Measurements from ENCODE around the gene ATP8B1.
A peak's percentile ranks its signal among the peaks of the same experiment; 100 is the strongest.

ATP8B1 gene

GRCh38 chr18:57627488-57627887, 175.6 kb downstream of the ATP8B1 start:
- H3K79me2 ChIP-seq (ENCODE audit: control insufficient read depth, insufficient read depth, low read length, unreplicated experiment) = no peaks in the 10 kb centered on the region
- no peak overlapping the region for H2AFZ ChIP-seq (ENCODE audit: low read length, unreplicated experiment)
- H3K27ac ChIP-seq (ENCODE audit: low read depth, low read length) = no peak overlapping the region
- peaks cover 16% of the 10 kb centered on the region for H3K4me1 ChIP-seq (ENCODE audit: control insufficient read depth, insufficient read depth, low read length, unreplicated experiment)
- no peak overlapping the region for H3K4me3 ChIP-seq (ENCODE audit: low read depth, low read length)
- H3K36me3 ChIP-seq (ENCODE audit: insufficient read depth, low read length) = no peaks in the 10 kb centered on the region
- H3K27me3 ChIP-seq (ENCODE audit: insufficient read depth, low read length) = no peaks in the 10 kb centered on the region

- no peaks in the 10 kb centered on the region for H3K27me3 ChIP-seq (ENCODE audit: insufficient read depth, low read length)
- peaks cover 14% of the 10 kb centered on the region for H3K4me1 ChIP-seq (ENCODE audit: control insufficient read depth, insufficient read depth, low read length, unreplicated experiment)
- H3K27ac ChIP-seq (ENCODE audit: low read depth, low read length) = no peak overlapping the region
- peaks cover 16% of the 10 kb centered on the region for H3K79me2 ChIP-seq (ENCODE audit: control insufficient read depth, insufficient read depth, low read length, unreplicated experiment)
- no peak overlapping the region for H2AFZ ChIP-seq (ENCODE audit: low read length, unreplicated experiment)
- 0 out of 2 replicates have a peak, but pooled peaks cover 1% of the 10 kb centered on the region for H3K36me3 ChIP-seq (ENCODE audit: insufficient read depth, low read length)
- H3K4me3 ChIP-seq (ENCODE audit: low read depth, low read length) = no peak overlapping the region
Observed at GRCh38 chr18:57624988-57625387, 178.1 kb downstream of the ATP8B1 start.

GRCh38 chr18:57621246-57621604, 181.9 kb downstream of the ATP8B1 start:
- Histone ChIP-seq H2AFZ (ENCODE audit: low read length, unreplicated experiment) (no peak overlapping the region), H3K79me2 (ENCODE audit: control insufficient read depth, insufficient read depth, low read length, unreplicated experiment) (peaks cover 42% of the 10 kb centered on the region), H3K4me1 (ENCODE audit: control insufficient read depth, insufficient read depth, low read length, unreplicated experiment) (peaks cover 13% of the 10 kb centered on the region), H3K36me3 (ENCODE audit: insufficient read depth, low read length) (0 out of 2 replicates have a peak, but pooled peaks cover 3% of the 10 kb centered on the region), H3K27ac (ENCODE audit: low read depth, low read length) (peak overlapping the region; percentile 43; the same call in 1 of the 2 replicates), H3K27me3 (ENCODE audit: insufficient read depth, low read length) (no peaks in the 10 kb centered on the region), H3K4me3 (ENCODE audit: low read depth, low read length) (peak overlapping the region; percentile 79)

- Histone ChIP-seq H3K36me3 (ENCODE audit: insufficient read depth, low read length) (peaks cover 9% of the 10 kb centered on the region), H3K4me3 (ENCODE audit: low read depth, low read length) (peak overlapping the region; percentile 79), H3K27me3 (ENCODE audit: insufficient read depth, low read length) (no peaks in the 10 kb centered on the region), H2AFZ (ENCODE audit: low read length, unreplicated experiment) (no peak overlapping the region), H3K79me2 (ENCODE audit: control insufficient read depth, insufficient read depth, low read length, unreplicated experiment) (peaks cover 47% of the 10 kb centered on the region), H3K4me1 (ENCODE audit: control insufficient read depth, insufficient read depth, low read length, unreplicated experiment) (peaks cover 13% of the 10 kb centered on the region), H3K27ac (ENCODE audit: low read depth, low read length) (no peak overlapping the region)
Observed at GRCh38 chr18:57619876-57620275, 183.2 kb downstream of the ATP8B1 start.

GRCh38 chr18:57618910-57619309, 184.2 kb downstream of the ATP8B1 start:
- Histone ChIP-seq H3K36me3 (ENCODE audit: insufficient read depth, low read length) (peaks cover 14% of the 10 kb centered on the region), H3K27me3 (ENCODE audit: insufficient read depth, low read length) (no peaks in the 10 kb centered on the region), H3K27ac (ENCODE audit: low read depth, low read length) (no peak overlapping the region), H3K4me3 (ENCODE audit: low read depth, low read length) (no peak overlapping the region), H2AFZ (ENCODE audit: low read length, unreplicated experiment) (no peak overlapping the region), H3K79me2 (ENCODE audit: control insufficient read depth, insufficient read depth, low read length, unreplicated experiment) (peaks cover 47% of the 10 kb centered on the region), H3K4me1 (ENCODE audit: control insufficient read depth, insufficient read depth, low read length, unreplicated experiment) (peaks cover 13% of the 10 kb centered on the region)

GRCh38 chr18:57603871-57604270, 199.2 kb downstream of the ATP8B1 start:
- Histone ChIP-seq H2AFZ (ENCODE audit: low read length, unreplicated experiment) (no peak overlapping the region), H3K36me3 (ENCODE audit: insufficient read depth, low read length) (peaks cover 48% of the 10 kb centered on the region), H3K4me3 (ENCODE audit: low read depth, low read length) (no peak overlapping the region), H3K27me3 (ENCODE audit: insufficient read depth, low read length) (no peaks in the 10 kb centered on the region), H3K79me2 (ENCODE audit: control insufficient read depth, insufficient read depth, low read length, unreplicated experiment) (no peaks in the 10 kb centered on the region), H3K4me1 (ENCODE audit: control insufficient read depth, insufficient read depth, low read length, unreplicated experiment) (no peaks in the 10 kb centered on the region), H3K27ac (ENCODE audit: low read depth, low read length) (no peak overlapping the region)

Measured in ACC112 (cell line).